Mucosa of gallbladder (tissue), 1 donor: ENCODE measurements around the gene SCIN. TPM values are rescaled to one million over a fixed set of nuclear protein-coding genes. Genes with fewer than 3 reads are reported as not detected.
"Not testable (repeated sequence)": the region's sequence is repeated elsewhere in the genome, so short reads cannot be mapped to it uniquely, and the experiment has no call there.

Source experiments
- DNase-seq: peaks from one replicate; pipeline ENCODE4 v3.0.0-alpha.2; 2020; ENCODE audit warnings: low spot score
- total RNA-seq: library from RNA; stranded (reverse); gene quantifications from one replicate; pipeline ENCODE4 v1.2.1, GENCODE V29; 2021
- donor health status: DM: no; HTN: no; CAD: no.

Gene SCIN
- 10.6 TPM for total RNA-seq

GRCh38 chr7:12570534-12571461 lies at the start of gene SCIN:
SCIN (plus strand) TSS chr7:12570720; CDS start chr7:12570787, 67 bp downstream.
- DNase-seq, result peak; percentile 57

DNA sequence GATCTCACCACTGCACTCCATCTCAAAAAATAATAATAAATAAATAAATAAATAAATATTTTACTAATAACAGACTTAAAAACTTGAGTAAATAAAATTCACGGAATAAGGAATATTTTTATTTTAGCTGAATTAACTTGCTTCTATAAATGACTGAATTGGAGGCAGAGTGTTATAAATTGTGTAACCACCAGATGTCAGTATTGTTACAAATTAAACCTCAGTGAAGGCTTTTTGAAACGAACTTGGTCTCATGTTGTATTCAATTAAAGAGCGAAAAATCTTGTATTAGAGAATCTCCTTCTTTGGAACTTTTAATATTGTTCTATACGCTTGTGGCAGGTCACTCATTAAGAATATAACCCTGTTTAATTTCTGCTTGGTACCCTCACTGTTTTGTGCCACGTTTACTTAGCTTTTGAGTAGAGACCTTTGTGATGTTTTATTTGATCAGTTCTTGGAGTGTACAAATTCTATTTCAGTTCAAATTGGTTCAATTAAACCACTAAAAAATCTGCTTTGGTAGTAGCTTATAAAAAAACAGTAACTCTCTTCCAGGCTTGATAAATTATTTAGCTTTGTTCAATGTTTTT lies 45.6 kb upstream of the SCIN start:
- DNase-seq, result no peak

DNA sequence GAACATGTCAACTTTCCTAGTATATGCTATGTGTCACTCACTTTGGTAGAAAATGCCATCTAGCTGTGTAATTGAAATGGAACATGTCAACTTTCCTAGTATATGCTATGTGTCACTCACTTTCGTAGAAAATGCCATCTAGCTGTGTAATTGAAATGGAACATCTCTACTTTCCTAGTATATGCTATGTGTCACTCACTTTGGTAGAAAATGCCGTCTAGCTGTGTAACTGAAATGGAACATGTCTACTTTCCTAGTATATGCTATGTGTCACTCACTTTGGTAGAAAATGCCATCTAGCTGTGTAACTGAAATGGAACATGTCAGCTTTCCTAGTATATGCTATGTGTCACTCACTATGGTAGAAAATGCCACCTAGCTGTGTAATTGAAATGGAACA lies 43.8 kb upstream of the SCIN start:
- DNase-seq, result not testable (repeated sequence)

DNA sequence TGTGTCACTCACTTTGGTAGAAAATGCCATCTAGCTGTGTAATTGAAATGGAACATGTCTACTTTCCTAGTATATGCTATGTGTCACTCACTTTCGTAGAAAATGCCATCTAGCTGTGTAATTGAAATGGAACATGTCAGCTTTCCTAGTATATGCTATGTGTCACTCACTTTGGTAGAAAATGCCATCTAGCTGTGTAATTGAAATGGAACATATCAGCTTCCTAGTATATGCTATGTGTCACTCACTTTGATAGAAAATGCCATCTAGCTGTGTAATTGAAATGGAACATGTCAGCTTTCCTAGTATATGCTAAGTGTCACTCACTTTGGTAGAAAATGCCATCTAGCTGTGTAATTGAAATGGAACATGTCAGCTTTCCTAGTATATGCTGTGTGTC lies 42.9 kb upstream of the SCIN start:
- DNase-seq, result not testable (repeated sequence)

- no peak for DNase-seq
Measured at GRCh38 chr7:12529971-12530710, 40.4 kb upstream of the SCIN start.

DNA sequence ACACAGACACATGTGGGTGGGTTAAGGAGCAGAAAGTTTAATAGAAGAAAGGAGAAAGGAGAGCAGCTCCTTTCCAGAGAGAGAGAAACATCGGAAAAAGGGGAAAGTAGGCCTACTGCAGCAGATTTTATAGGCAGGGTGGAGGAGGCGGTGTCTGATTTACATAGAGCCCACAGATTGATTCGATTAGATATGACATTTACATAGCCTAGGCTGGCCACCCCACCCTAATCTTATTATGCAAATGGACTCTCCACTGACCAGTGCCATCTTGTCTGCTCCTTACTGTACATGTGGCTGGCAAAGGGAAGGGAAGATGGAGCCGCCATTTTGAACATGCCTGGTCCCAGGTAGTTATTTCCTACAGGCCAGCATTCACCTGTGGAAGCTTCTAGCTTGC lies 38.7 kb upstream of the SCIN start:
- DNase-seq, result no peak

- DNase-seq, result no peak
Measured at GRCh38 chr7:12534046-12534445, 36.5 kb upstream of the SCIN start.

DNA sequence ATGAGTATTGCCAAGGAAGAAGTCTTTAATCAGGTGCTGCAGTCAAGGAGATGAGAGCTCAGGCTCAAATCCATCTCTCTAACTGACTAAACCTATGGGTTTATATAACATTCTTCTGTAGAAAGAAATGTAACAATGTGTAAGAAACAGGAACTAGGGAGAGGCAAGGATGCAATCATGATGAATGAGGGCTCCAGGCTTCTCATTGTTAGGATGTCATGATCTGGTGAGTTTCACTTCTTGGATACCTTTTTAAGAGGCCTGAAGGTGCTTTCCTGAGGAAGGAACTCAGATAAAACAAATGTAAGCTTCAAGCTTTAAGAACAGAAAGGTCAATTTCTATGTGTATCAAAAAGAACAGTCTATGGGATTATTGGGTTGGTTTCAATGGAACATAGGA lies 30.8 kb upstream of the SCIN start:
- DNase-seq, result no peak

GRCh38 chr7:12540850-12541249 lies 29.7 kb upstream of the SCIN start:
- DNase-seq, result no peak

GRCh38 chr7:12543586-12543985 lies 26.9 kb upstream of the SCIN start:
- no peak for DNase-seq

- DNase-seq, result no peak
Measured at GRCh38 chr7:12549106-12549505, 21.4 kb upstream of the SCIN start.

GRCh38 chr7:12550956-12551355 lies 19.6 kb upstream of the SCIN start:
- no peak for DNase-seq

GRCh38 chr7:12552876-12553275 lies 17.6 kb upstream of the SCIN start:
- no peak for DNase-seq

DNA sequence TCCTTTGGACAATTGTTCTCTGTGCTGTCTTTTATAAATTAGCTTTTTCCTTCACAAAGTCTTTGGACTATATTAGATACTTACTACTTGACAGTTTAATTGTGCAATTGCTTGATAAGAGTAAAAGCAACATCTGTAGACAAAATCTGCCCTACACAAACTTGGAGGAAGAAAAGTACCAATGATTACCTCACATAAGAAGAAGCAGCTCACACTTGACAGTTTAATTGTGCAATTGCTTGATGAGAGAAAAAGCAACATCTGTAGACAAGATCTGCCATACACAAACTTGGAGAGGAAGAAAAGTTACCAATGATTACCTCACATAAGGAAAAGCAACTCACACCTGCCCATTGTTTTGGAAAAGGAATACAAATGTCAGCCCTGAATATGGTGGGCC lies 17.1 kb upstream of the SCIN start:
- DNase-seq, result no peak

- no peak for DNase-seq
Measured at GRCh38 chr7:12554351-12554750, 16.2 kb upstream of the SCIN start.

DNA sequence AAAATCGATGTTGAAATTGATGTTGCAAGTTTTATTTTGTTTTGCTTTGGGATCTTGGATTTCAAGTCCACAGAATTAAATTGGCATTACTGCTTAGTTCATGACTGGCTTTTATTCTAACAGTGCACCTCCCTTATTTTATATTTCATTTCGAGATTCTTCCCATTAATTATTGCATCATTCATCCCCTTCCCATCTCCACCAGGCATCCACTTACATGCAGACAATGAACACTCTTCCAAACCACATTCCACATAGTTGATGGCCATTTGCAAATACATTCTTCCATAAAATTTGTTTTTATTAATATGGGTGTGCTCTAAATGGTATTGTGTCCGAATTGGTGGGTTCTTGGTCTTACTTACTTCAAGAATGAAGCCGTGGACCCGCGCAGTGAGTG lies 15.6 kb upstream of the SCIN start:
- no peak for DNase-seq

- DNase-seq, result not testable (repeated sequence)
Measured at GRCh38 chr7:12555695-12556094, 14.8 kb upstream of the SCIN start.

- not testable (repeated sequence) for DNase-seq
Measured at GRCh38 chr7:12556139-12556792, 14.3 kb upstream of the SCIN start.

GRCh38 chr7:12557282-12557681 lies 13.2 kb upstream of the SCIN start:
- DNase-seq, result no peak

GRCh38 chr7:12564996-12565764 lies 5.3 kb upstream of the SCIN start:
- no peak for DNase-seq

GRCh38 chr7:12565873-12566272 lies 4.6 kb upstream of the SCIN start:
- DNase-seq, result no peak
